ENCODE data around the gene LMBR1.

GRCh38 chr7:156661637-156662036, 231.3 kb downstream of the LMBR1 start:
- TF ChIP-seq CTCF (IDR thresholded peaks at IDR 0.05) = no peak
- no peak for TF ChIP-seq POLR2A (IDR thresholded peaks at IDR 0.05)

All from esophagus squamous epithelium (tissue), 4 donors.